ENCODE measurements around the gene CLMN. TPM values are rescaled to one million over a fixed set of nuclear protein-coding genes. Genes with fewer than 3 reads are reported as not detected.
A peak's percentile ranks its signal among the peaks of the same experiment; 100 is the strongest.

Gene CLMN
- total and polyA plus RNA-seq, 2 donors (not counting 3 experiments of a cell fraction or from before 2014, with no cell fraction given) = 0.72 to 9.6 TPM

DNA sequence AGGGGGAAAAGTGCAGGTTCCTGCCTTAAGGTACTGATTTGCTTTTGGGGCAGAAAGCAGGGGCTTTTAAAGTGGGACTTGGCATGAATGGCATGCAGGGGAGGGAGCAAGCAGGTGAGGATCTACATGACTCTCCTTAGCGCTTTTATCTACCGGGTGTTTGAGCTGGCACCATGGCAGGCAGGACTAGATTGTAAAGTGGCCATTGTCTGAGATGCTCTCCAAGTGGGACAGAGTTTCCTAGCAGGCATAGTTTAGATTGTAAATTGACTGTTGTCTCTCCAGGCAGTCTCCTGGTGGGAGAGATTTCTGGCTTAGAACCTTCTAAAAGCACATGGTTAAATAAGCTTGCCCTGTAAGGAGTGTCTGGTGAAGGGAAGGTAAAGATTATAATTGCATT, 157.1 kb downstream of the CLMN start:
- no peak overlapping the region for H3K27ac ChIP-seq (ENCODE audit: insufficient read depth, low read depth, low read length)
- H3K27me3 ChIP-seq (ENCODE audit: control insufficient read depth in 2 of 2, insufficient read depth in 2 of 2, low read length in 2 of 2) = no peaks in the 10 kb centered on the region
- dilution Hi-C loops (cut with MboI; ENCODE audit: extremely low pct_ligation_motif_present, low sequenced_read_pairs) (no loop called here), intact Hi-C loops (cut with micrococcal nuclease) (no loop called here)
- H2AFZ ChIP-seq (ENCODE audit: low read depth, low read length) = no peak overlapping the region
- H3K4me3 ChIP-seq (replicated peaks in 1 of 3; ENCODE audit: insufficient read depth in 1 of 3, low read depth in 1 of 3, low read length in 3 of 3) = no peak overlapping the region
- no peak overlapping the region for H3K9ac ChIP-seq (replicated peaks; ENCODE audit: extremely low read depth, insufficient read depth, low read length)
- DNase-seq (ENCODE audit: low read depth, low spot score) (no peak), FAIRE-seq (no peak)
- no peaks in the 10 kb centered on the region for H3K36me3 ChIP-seq (ENCODE audit: control insufficient read depth in 2 of 2, extremely low read depth in 1 of 2, insufficient read depth in 2 of 2, low read length in 2 of 2)
- H3K9me1 ChIP-seq (replicated peaks; ENCODE audit: control insufficient read depth, extremely low read depth, insufficient read depth, low read length) = no peaks in the 10 kb centered on the region
- H4K20me1 ChIP-seq (replicated peaks; ENCODE audit: control insufficient read depth, extremely low read depth, insufficient read depth, low read length) = no peaks in the 10 kb centered on the region
- no peak overlapping the region for H3K4me2 ChIP-seq (ENCODE audit: insufficient read depth, low read length)
- H3K4me1 ChIP-seq (ENCODE audit: control insufficient read depth, extremely low read depth, insufficient read depth, low read length) = peaks cover 6% of the 10 kb centered on the region
- TF ChIP-seq POLR2AphosphoS5 (IDR thresholded peaks at IDR 0.05; ENCODE audit: insufficient read depth, low read depth, low read length) (no peak), JUN (IDR thresholded peaks at IDR 0.05; ENCODE audit: borderline replicate concordance, insufficient read depth, insufficient read length, low read depth) (no peak), GATA2 (IDR thresholded peaks at IDR 0.05; ENCODE audit: insufficient read depth, insufficient read length, low read depth, low read length) (no peak)
- TF ChIP-seq, protein P1, sequence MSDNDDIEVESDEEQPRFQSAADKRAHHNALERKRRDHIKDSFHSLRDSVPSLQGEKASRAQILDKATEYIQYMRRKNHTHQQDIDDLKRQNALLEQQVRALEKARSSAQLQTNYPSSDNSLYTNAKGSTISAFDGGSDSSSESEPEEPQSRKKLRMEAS (IDR thresholded peaks at IDR 0.05; ENCODE audit: insufficient read depth, insufficient read length) = no peak
- CTCF ChIA-PET = interaction anchor here (1.2 kb wide), 1 partner anchor 21 kb away, joined by 3 read pairs; no protein-coding TSS in a partner anchor
- POLR2A ChIA-PET = no interaction called here
- no TSS peak for BruUV-seq (replicated peaks)
- H3K79me2 ChIP-seq (ENCODE audit: control insufficient read depth, insufficient read depth, low read length) = no peaks in the 10 kb centered on the region
- no peaks in the 10 kb centered on the region for H3K9me3 ChIP-seq (replicated peaks; ENCODE audit: control insufficient read depth, insufficient read depth, low read length)

DNA sequence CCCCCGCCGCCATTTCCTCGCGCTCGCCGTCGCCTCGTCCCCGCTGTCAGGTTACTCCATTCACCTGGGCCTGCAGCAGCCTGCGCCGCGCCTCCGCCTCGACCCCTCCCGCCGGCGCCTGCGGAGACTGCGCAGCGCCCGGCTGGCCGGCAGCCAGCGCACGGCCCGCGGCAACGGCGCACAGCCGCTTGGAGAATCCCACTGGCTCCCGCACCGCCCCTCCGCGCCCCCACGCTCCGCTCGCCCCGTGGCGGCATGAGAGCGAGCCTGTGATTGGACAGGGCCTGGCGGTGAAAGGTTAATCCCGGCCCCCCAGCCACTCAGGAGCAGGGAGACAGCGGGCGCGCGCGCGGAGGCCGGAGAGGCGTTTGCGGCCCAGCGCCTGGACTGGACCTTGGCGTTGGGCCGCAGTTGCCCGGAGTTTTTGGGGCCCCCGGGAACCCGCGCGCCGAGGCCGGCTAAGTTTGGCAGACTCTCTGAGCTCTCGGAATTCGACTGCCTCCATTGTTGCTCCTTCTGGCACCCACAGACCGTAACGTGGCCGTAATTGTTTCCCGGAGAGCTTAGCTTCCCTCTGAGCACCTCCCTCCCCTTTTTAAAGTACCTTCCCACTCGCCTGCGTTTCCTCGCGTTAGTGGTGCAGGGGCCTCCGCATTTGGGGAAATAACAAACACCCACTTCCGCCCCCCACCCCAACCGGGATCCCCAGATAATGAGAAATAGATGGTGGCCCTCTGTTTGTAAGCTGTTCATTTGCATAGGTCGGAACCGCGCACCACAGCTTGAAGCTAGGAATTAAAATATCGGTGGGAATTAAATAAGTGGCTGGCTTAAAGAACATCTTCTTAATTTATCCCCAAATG, 162.2 kb downstream of the CLMN start, which contains the start of gene DICER1:
Gene DICER1, minus strand, starts transcription at position 203 of the 863 bp plus-strand sequence. CDS start 24,071 bp downstream, outside the sequence.
- H3K9me1 ChIP-seq (replicated peaks; ENCODE audit: control insufficient read depth, extremely low read depth, insufficient read depth, low read length) = no peaks in the 10 kb centered on the region
- H3K36me3 ChIP-seq (ENCODE audit: control insufficient read depth in 2 of 2, extremely low read depth in 1 of 2, insufficient read depth in 2 of 2, low read length in 2 of 2) = no peaks in the 10 kb centered on the region
- H3K27me3 ChIP-seq (ENCODE audit: control insufficient read depth in 2 of 2, insufficient read depth in 2 of 2, low read length in 2 of 2) = no peaks in the 10 kb centered on the region
- intact Hi-C loops (cut with micrococcal nuclease) (loop anchor here (1.0 to 10.0 kb wide), 7 partner anchors 26 to 357 kb away; partner anchors contain the start of gene SYNE3), dilution Hi-C loops (cut with MboI; ENCODE audit: extremely low pct_ligation_motif_present, low sequenced_read_pairs) (no loop called here)
- peaks cover 43% of the 10 kb centered on the region for H3K79me2 ChIP-seq (ENCODE audit: control insufficient read depth, insufficient read depth, low read length)
- peak; percentile 83 for FAIRE-seq
- ChIA-PET POLR2A (no interaction called here), CTCF (interaction anchor here (0.9 to 1.6 kb wide), 7 partner anchors 10 to 204 kb away, joined by 3 to 7 read pairs (median 5); partner anchors contain the start of gene CLMN)
- BruUV-seq (replicated peaks) = TSS peak; percentile 72
- H3K4me3 ChIP-seq (replicated peaks in 1 of 3; ENCODE audit: insufficient read depth in 1 of 3, low read depth in 1 of 3, low read length in 3 of 3) = peak within 1 kb of the TSS; percentile 60 to 92 (median 90)
- peak within 1 kb of the TSS; percentile 68 for H3K9ac ChIP-seq (replicated peaks; ENCODE audit: extremely low read depth, insufficient read depth, low read length)
- peak; percentile 94 for DNase-seq (ENCODE audit: low read depth, low spot score)
- TF ChIP-seq JUN (IDR thresholded peaks at IDR 0.05; ENCODE audit: borderline replicate concordance, insufficient read depth, insufficient read length, low read depth) = no peak
- peak; percentile 71 for TF ChIP-seq POLR2A (IDR thresholded peaks at IDR 0.05; ENCODE audit: low read depth, low read length)
- peak; percentile 37 for TF ChIP-seq POLR2AphosphoS5 (IDR thresholded peaks at IDR 0.05; ENCODE audit: insufficient read depth, low read depth, low read length)
- peaks cover 11% of the 10 kb centered on the region for H4K20me1 ChIP-seq (replicated peaks; ENCODE audit: control insufficient read depth, extremely low read depth, insufficient read depth, low read length)
- peak within 1 kb of the TSS; percentile 74 for H2AFZ ChIP-seq (ENCODE audit: low read depth, low read length)
- peaks cover 18% of the 10 kb centered on the region for H3K4me1 ChIP-seq (ENCODE audit: control insufficient read depth, extremely low read depth, insufficient read depth, low read length)
- no peaks in the 10 kb centered on the region for H3K9me3 ChIP-seq (replicated peaks; ENCODE audit: control insufficient read depth, insufficient read depth, low read length)
- H3K4me2 ChIP-seq (ENCODE audit: insufficient read depth, low read length) = peak within 1 kb of the TSS; percentile 98
- peak within 1 kb of the TSS; percentile 65 for H3K27ac ChIP-seq (ENCODE audit: insufficient read depth, low read depth, low read length)
